Ishikawa (cell line): Measurements from ENCODE around the gene ZCCHC9.

ENCODE experiments used
- CEBPB ChIP-seq: IDR thresholded peaks from 2 replicates; pipeline ENCODE4 v1.6.1; 2012
- CREB1 ChIP-seq: IDR thresholded peaks from 2 replicates; pipeline ENCODE4 v1.6.1; 2012; ENCODE audit warnings: low read depth
- EGR1 ChIP-seq: IDR thresholded peaks from 2 replicates; pipeline ENCODE4 v1.6.1; 2012
- EP300 ChIP-seq: IDR thresholded peaks from 2 replicates; pipeline ENCODE4 v1.6.1; 2012; ENCODE audit warnings: borderline replicate concordance
- FOXM1 ChIP-seq: IDR thresholded peaks from 2 replicates; pipeline ENCODE4 v1.6.1; 2012; ENCODE audit warnings: low read depth, borderline replicate concordance
- MAX ChIP-seq: IDR thresholded peaks from 2 replicates; pipeline ENCODE4 v1.6.1; 2012
- NFIC ChIP-seq: IDR thresholded peaks from 2 replicates; pipeline ENCODE4 v1.6.1; 2012
- RAD21 ChIP-seq: IDR thresholded peaks from 2 replicates; pipeline ENCODE4 v1.6.1; 2012; ENCODE audit warnings: low read depth
- REST ChIP-seq: IDR thresholded peaks from 2 replicates; pipeline ENCODE4 v1.6.1; 2012; ENCODE audit warnings: low read depth, mild to moderate bottlenecking
- TAF1 ChIP-seq: IDR thresholded peaks from 2 replicates; pipeline ENCODE4 v1.6.1; 2012; ENCODE audit warnings: low read depth, mild to moderate bottlenecking
- TCF12 ChIP-seq: IDR thresholded peaks from 2 replicates; pipeline ENCODE4 v1.6.1; 2012; ENCODE audit warnings: low read depth
- TEAD4 ChIP-seq: IDR thresholded peaks from 2 replicates; pipeline ENCODE4 v1.6.1; 2012
- USF1 ChIP-seq: IDR thresholded peaks from 2 replicates; pipeline ENCODE4 v1.6.1; 2012
- YY1 ChIP-seq: IDR thresholded peaks from 2 replicates; pipeline ENCODE4 v1.6.1; 2012; ENCODE audit warnings: low read depth
- ZBTB7A ChIP-seq: IDR thresholded peaks from 2 replicates; pipeline ENCODE4 v1.6.1; 2012; ENCODE audit warnings: low read depth

The ZCCHC9 gene

GRCh38 chr5:81344736-81345135 is 43.3 kb downstream of the ZCCHC9 start:
- no peak for TF ChIP-seq YY1
- TF ChIP-seq EP300, result no peak
- no peak for TF ChIP-seq TEAD4
- TF ChIP-seq FOXM1, result no peak
- TF ChIP-seq NFIC, result no peak
- no peak for TF ChIP-seq USF1
- no peak for TF ChIP-seq ZBTB7A
- TF ChIP-seq EGR1, result no peak
- TF ChIP-seq REST, result no peak
- no peak for TF ChIP-seq CEBPB
- no peak for TF ChIP-seq CREB1
- TF ChIP-seq TCF12, result no peak
- TF ChIP-seq TAF1, result no peak

- TF ChIP-seq TAF1, result no peak
- TF ChIP-seq FOXM1, result no peak
- no peak for TF ChIP-seq YY1
- TF ChIP-seq USF1, result no peak
- TF ChIP-seq TCF12, result no peak
Measured at GRCh38 chr5:81345411-81346003, 44.1 kb downstream of the ZCCHC9 start.

DNA sequence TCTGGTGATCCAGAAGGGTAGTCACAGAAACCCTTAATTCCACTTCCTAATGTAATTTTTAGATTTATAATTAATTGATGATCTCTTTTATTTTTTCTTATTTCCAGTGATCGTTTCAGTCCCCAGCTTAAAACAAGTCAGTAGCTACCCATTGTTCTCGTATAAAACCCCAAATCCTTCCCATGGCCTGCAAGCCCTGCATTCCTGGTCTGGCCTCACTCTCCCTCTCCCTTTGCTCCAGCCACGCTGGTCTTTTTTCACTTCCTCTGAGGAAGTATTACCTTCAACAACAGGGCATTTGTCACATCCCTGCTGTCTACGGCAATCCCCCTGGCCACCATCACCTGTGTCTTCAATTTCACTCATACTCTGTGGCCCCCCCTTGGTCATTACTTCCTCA is 47.8 kb downstream of the ZCCHC9 start:
- TF ChIP-seq RAD21 (no peak), TAF1 (no peak), CEBPB (no peak), REST (no peak), USF1 (no peak), TCF12 (no peak)

GRCh38 chr5:81350507-81350906 is 49.1 kb downstream of the ZCCHC9 start:
- TF ChIP-seq EP300, result no peak

GRCh38 chr5:81353189-81353588 is 51.8 kb downstream of the ZCCHC9 start:
- TF ChIP-seq NFIC, result no peak
- no peak for TF ChIP-seq TCF12
- TF ChIP-seq FOXM1, result no peak
- no peak for TF ChIP-seq ZBTB7A
- no peak for TF ChIP-seq MAX
- TF ChIP-seq TAF1, result no peak
- no peak for TF ChIP-seq TEAD4
- no peak for TF ChIP-seq EGR1
- no peak for TF ChIP-seq YY1
- no peak for TF ChIP-seq USF1
- no peak for TF ChIP-seq EP300
- TF ChIP-seq CREB1, result no peak
- TF ChIP-seq REST, result no peak
